Left forelimb (tissue), 1 donor: ENCODE data around the gene CNTNAP5.

Experiments
- DNase-seq: peaks from one replicate; pipeline ENCODE4 v3.0.0-alpha.2; 2018; ENCODE audit warnings: low spot score

The CNTNAP5 gene

GRCh38 chr2:124063596-124063995 is 38.5 kb downstream of the CNTNAP5 start:
- DNase-seq = no peak

- no peak for DNase-seq
Observed at GRCh38 chr2:124065636-124066035, 40.5 kb downstream of the CNTNAP5 start.

GRCh38 chr2:124066776-124067175 is 41.7 kb downstream of the CNTNAP5 start:
- DNase-seq = no peak

DNA sequence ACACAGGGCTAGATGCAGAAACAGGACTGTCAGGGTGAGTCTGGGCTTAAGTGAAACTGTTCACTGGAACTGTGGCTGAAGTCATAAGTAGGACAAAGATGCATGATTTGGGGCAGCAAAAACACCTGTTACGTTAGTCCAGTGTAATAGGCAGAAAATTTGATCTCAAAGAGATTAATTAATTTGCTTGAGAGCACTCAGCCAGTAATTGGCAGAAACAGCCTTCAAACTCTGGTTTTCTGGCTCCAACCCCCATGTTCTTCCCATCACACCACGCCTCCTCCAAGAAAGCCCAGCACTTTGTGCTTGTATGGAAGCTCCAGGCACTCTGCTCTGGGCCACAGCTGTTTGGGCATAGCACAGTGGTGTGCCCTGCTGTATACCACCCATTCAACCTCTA is 54.0 kb downstream of the CNTNAP5 start:
- DNase-seq = no peak

DNA sequence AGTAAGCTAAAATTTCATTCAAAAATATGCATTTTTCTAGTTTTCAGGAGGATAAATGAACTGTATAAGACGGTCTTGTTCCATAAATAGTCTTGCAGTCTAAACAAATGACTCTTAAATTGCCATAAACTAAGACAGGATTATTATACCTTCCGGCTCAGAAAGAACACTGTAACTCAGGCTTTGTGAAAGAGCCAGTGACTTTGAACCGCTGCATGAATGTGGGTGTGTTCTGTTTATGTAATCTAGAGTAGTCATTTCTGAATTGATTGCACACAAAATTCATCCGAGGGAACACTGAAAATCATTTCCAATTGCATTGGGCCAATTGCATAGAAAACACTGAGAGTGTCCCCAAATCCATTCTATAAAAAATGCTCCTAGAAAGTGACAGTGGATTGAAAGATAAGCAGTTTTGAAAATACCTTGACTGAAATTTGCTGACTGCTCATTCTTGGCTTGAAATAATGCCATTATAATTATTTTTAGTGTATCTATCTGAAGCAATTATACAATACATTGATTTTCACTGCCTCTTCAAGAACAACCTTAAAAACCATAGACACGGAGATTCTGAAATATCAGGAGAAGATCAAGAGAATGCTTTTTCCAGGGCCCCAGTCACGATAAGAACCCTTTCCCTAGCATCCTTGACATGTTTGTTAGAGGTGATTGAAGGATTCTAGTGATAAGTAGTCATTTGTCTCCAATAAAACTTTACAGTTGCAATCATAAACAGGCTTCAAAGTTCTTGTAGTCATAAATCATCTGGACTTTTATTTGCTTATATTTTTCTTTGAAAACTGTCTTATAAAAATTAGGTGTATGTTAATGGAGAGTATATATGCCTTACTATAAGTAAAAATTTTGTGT is 55.4 kb downstream of the CNTNAP5 start:
- no peak for DNase-seq

GRCh38 chr2:124081154-124081716 is 56.1 kb downstream of the CNTNAP5 start:
- no peak for DNase-seq

- no peak for DNase-seq
Observed at GRCh38 chr2:124088616-124089015, 63.5 kb downstream of the CNTNAP5 start.

DNA sequence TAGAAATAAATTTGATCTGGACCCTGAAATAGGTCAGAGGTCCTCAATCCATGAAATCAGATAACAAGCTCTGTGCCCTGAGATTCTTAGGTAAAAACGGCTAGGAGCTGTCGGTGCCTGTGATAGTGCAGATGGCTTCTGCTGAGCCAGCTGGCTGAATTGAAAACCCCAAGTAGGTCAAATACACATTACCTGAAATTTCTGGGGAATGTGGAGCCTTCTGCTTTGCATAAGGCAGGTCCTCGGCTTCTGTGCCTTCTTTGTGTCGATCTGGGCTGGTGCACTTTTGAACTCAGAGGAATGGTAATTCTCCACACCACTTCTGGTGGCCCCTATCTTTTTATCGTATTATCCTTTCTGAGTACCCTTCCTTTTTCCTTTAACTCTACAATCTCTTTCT is 66.6 kb downstream of the CNTNAP5 start:
- no peak for DNase-seq

DNA sequence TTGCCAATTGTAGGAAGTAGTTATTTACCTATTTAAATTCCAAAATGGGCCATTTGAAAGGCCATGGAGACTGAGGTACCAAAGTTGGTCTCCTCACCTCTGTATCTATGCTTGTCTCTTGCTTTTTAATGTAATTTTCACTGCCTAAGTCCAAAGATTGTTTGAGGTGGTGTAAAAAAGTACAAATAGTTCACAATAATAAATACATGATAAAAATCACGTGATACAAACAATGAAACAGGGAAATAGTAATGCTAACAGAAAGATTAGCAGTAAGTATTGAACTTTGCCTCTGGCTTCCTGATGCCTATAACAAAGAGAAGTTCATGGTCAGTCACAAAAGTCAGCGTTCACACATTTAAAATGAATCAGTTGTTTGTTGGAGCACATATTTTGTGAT is 67.6 kb downstream of the CNTNAP5 start:
- no peak for DNase-seq

DNA sequence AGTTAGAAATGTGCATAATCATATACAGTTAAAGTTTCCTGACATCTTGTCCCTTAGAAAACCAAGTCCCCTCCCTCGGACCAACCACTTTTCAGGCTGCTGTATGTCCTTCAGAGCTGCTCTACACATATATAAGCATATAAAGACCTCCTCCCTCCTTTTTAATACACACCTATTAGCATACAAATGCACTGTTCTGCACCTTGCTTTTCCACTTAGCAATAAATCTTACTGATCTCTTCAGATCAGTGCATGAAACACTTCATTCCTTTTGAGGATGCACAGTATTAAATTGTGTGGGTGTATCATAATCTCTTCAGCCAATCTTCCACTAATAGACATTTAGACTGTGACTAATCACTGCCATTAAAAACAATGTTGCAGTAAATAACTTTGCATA is 79.8 kb downstream of the CNTNAP5 start:
- DNase-seq = no peak

DNA sequence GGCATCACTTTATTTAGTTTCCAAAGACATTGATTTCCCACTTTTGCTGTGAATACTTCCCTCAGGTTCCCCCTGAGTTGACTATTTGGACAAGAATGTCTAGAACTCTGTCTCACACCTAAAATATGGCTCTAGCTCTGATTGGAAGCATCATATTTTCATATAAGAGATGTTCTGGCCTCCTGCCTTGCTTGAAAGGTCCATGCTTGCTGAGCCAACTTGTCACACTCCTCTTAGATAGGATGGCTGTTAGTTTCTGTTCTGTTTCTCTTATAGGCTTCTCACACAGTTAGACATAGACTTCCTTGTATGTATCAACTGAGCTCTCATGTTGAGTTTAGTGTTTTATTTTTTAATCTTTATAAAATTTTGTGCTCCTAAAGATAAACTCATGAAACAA is 87.1 kb downstream of the CNTNAP5 start:
- no peak for DNase-seq

GRCh38 chr2:124112966-124113365 is 87.9 kb downstream of the CNTNAP5 start:
- no peak for DNase-seq

DNA sequence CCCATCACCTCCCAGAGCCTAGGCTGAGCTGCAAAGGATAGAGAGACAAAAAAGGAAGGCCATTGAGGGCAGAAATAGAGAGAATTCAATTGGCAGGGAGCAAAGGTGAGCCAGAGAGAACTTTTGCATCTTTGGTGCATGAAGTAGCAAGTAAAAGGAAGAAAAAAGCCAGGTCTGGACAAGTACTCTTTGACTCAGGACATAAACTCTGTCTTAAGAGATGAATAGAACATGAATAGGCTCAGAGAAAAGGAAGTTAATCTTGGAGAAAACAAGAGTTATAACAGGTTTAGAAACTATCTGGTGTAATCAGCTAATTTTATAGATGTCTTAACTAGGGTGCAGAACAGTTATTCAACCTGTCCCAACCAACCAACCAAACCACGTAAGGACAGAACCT is 95.2 kb downstream of the CNTNAP5 start:
- no peak for DNase-seq

GRCh38 chr2:124121106-124121505 is 96.0 kb downstream of the CNTNAP5 start:
- DNase-seq = no peak

GRCh38 chr2:124121760-124122275 is 96.7 kb downstream of the CNTNAP5 start:
- no peak for DNase-seq

DNA sequence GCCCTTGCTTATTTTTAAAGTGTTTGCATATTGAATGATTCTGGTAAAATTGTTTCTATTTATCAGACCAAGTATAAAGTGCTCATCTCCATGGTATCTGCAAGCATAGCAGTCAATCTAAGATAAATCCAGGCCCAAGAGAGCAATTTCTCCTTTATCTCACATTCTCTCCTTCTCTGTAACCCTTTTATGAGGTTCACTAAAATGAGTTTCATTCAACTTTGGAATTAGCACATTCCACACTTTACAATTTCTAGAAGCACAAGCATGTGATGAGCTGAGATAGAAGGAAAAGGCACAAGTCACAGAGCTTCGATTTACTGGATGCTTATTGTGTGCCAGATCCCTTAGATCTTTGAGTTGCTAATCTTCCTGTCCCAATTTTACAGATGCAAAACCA is 97.3 kb downstream of the CNTNAP5 start:
- DNase-seq = no peak

GRCh38 chr2:124131276-124131675 is 106.2 kb downstream of the CNTNAP5 start:
- no peak for DNase-seq

DNA sequence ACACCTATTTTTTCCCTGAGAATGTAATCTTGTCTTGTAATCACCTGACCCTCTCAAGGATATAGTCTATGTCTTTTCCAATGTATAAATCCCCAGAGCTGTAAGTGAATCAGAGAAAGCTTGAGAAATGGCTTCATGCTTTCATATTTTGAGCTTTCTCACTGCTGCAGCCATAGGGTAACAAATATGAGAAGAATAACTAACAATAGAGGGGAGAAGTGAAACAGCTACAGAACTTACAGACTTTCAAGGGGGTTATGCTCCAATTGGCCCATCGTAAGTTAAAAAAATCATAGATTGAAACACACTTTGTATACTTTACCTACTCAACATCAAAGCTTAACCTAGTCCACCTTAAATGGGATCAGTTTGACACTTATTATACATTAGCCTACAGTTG is 111.0 kb downstream of the CNTNAP5 start:
- DNase-seq = no peak

DNA sequence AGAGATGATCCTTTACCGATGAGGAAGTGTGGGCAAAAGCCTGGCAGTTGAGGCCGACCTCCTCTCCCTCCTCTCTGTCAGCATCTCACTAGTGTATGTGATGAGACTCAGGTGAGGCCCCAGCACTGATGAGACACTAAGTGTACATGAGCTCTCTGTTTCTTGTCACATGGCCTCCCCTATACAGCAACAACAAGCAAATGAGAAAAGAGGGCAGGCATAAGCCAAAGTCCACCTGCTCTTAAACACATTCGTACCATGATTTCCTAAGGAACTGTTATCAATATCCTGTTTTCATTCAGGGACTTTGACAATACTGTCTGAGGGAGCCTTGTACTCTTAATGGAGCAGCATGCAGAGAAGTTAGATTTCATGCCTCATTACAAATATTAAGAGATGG is 113.0 kb downstream of the CNTNAP5 start:
- DNase-seq = no peak

DNA sequence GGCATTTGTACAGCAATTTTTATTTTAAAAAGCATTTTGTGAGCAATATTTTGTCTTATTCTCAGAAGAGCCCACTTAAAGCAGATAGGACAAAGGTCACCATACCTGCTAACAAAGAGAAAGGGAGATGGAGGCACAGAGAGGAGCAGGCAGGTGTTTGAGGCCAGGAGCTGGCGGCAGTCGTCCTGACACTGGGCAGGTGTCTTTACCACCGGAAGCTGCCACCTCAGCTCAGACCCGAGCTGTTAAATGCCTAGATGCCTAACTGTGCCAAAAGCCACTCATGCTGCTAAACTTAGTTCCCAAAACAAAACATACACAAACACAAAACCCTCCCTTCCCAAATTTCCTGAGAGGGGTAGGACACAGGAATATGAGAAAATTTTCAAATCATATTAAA is 120.9 kb downstream of the CNTNAP5 start:
- no peak for DNase-seq

DNA sequence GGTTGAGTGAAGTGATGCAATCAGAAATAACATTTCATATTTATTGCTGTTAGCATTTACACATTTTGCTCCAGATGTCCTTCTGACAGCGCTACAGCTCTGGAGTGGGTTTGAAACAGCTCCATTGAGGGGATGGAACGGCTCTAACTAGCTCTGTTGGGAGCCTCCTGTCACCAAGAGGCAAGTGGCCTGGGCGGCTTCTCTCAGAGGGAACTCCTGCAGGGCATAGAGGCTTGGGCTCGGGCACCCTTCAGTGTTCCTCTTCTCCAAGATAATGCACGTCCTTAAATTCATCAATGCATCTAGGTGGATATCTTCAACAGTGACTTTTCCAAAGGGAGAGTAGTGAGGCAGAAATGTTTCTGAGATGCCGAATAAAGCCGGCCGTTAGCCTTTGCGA is 122.5 kb downstream of the CNTNAP5 start:
- no peak for DNase-seq

DNA sequence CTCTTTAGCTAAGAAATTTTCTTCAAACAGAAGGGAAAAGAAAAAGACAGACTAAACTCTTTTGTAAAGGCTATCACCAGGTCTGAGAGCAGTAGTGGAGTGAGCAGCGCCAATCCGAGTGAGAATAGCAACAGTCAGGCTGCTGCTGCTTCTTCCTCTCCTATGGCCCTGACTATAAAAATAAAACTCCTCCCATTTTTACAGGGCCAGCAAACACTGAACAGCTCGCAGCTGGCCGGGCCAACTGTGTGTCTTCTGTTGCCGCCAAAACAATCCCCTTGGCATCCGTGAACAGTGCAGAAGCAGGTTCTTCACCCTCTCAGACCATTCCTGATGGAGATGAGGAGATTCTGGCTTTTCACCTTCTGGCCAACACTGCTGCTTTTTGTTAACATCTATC is 124.5 kb downstream of the CNTNAP5 start:
- no peak for DNase-seq

GRCh38 chr2:124151691-124152090 is 126.6 kb downstream of the CNTNAP5 start:
- no peak for DNase-seq

DNA sequence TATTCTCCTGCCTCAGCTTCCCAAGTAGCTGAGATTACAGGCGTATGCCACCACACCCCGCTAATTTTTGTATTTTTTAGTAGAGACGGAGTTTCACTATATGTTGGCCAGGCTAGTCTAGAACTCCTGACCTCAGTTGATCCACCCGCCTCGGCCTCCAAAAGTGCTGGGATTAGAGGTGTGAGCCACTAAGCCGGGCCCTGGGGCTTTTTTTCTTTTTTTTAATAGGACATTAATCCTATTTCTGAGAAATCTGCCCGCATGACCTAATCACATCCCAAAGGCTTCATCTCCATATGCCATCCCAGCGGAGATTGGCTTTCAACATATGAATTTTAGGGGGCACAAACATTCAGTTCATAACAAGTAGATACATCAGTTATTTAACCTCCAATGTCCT is 128.6 kb downstream of the CNTNAP5 start:
- no peak for DNase-seq
